Esophagus squamous epithelium (tissue), 4 donors: Measurements from ENCODE around the gene ACAP1.

Experiments used
- POLR2A ChIP-seq, 4 donors: fragments of 450-650 bp; IDR thresholded peaks; one replicate each; pipeline ENCODE4 v1.6.1; 2017; ENCODE audit warnings: antibody characterized with exemption in 4 of 4, mild to moderate bottlenecking in 4 of 4, moderate library complexity in 3 of 4
- TF ChIP-seq, protein P1 (sequence below), 6 experiments: fragments of 450-650 bp in 4 of 6; fragments of 200-600 bp in 2 of 6; sonication (generic) in 2 of 6; IDR thresholded peaks; one replicate each; pipeline ENCODE4 v1.5.1; 2016 to 2019; ENCODE audit warnings: antibody characterized with exemption in 6 of 6, mild to moderate bottlenecking in 4 of 6, moderate library complexity in 4 of 6

DNA sequence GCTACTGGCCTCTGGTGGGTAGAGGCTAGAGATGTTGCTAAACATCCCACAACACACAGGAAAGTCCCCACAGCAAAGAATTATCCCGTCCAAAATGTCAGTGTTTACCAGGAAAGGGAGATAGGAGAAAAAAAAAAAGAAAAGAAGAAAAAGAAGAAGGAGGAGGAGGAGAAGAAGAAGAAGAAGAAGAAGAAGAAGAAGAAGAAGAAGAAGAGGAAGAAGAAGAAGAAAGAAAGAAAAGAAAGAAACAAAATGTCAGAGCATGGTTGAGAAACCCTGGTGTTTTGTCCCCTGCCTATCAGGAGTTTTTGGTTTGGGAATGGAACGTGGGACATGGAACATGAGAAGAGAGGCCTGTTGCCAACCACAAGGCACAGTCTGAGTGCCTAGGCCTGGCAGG is 21.1 kb downstream of the ACAP1 start:
- TF ChIP-seq, protein P1, sequence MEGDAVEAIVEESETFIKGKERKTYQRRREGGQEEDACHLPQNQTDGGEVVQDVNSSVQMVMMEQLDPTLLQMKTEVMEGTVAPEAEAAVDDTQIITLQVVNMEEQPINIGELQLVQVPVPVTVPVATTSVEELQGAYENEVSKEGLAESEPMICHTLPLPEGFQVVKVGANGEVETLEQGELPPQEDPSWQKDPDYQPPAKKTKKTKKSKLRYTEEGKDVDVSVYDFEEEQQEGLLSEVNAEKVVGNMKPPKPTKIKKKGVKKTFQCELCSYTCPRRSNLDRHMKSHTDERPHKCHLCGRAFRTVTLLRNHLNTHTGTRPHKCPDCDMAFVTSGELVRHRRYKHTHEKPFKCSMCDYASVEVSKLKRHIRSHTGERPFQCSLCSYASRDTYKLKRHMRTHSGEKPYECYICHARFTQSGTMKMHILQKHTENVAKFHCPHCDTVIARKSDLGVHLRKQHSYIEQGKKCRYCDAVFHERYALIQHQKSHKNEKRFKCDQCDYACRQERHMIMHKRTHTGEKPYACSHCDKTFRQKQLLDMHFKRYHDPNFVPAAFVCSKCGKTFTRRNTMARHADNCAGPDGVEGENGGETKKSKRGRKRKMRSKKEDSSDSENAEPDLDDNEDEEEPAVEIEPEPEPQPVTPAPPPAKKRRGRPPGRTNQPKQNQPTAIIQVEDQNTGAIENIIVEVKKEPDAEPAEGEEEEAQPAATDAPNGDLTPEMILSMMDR (IDR thresholded peaks at IDR 0.05), result no peak
- TF ChIP-seq POLR2A (IDR thresholded peaks at IDR 0.05), result no peak
